Measurements from ENCODE around the gene TMEM266. TPM values are rescaled to one million over a fixed set of nuclear protein-coding genes. Genes with fewer than 3 reads are reported as not detected.

Gene TMEM266
- total RNA-seq, 1 donor from 2014 or later, result 1.4 TPM

- H3K9me3 ChIP-seq, result no peaks in the 10 kb centered on the region
- H3K27ac ChIP-seq, result no peak overlapping the region
- no peak for ATAC-seq
- no peak overlapping the region for H3K4me3 ChIP-seq
- intact Hi-C loops (cut with DNase I), result no loop called here
- no peaks in the 10 kb centered on the region for H3K4me1 ChIP-seq
- DNase-seq, result no peak
- H3K36me3 ChIP-seq, result no peaks in the 10 kb centered on the region
- H3K27me3 ChIP-seq (ENCODE audit: low read depth), result no peaks in the 10 kb centered on the region
- TF ChIP-seq CTCF (IDR thresholded peaks at IDR 0.05), result no peak
Observed at GRCh38 chr15:76184650-76185035, 124.9 kb downstream of the TMEM266 start.

- TF ChIP-seq CTCF (IDR thresholded peaks at IDR 0.05), result peak; percentile 38
- H3K4me3 ChIP-seq, result no peak overlapping the region
- ATAC-seq (peak; percentile 61 to 67), DNase-seq (no peak)
- H3K36me3 ChIP-seq, result no peaks in the 10 kb centered on the region
- no peaks in the 10 kb centered on the region for H3K27me3 ChIP-seq (ENCODE audit: low read depth)
- peaks cover 6% of the 10 kb centered on the region for H3K4me1 ChIP-seq
- intact Hi-C loops (cut with DNase I), result no loop called here
- H3K9me3 ChIP-seq, result no peaks in the 10 kb centered on the region
- H3K27ac ChIP-seq, result no peak overlapping the region
Observed at GRCh38 chr15:76185716-76186115, 125.9 kb downstream of the TMEM266 start.

- no peaks in the 10 kb centered on the region for H3K36me3 ChIP-seq
- intact Hi-C loops (cut with DNase I), result no loop called here
Observed at GRCh38 chr15:76187163-76187562, 127.4 kb downstream of the TMEM266 start.

GRCh38 chr15:76189106-76189505 lies 129.3 kb downstream of the TMEM266 start:
- no peak overlapping the region for H3K4me3 ChIP-seq
- TF ChIP-seq CTCF (IDR thresholded peaks at IDR 0.05), result no peak
- intact Hi-C loops (cut with DNase I), result no loop called here
- peaks cover 18% of the 10 kb centered on the region for H3K27me3 ChIP-seq (ENCODE audit: low read depth)
- no peaks in the 10 kb centered on the region for H3K36me3 ChIP-seq
- H3K9me3 ChIP-seq, result no peaks in the 10 kb centered on the region
- H3K4me1 ChIP-seq, result peaks cover 16% of the 10 kb centered on the region
- DNase-seq, result no peak
- H3K27ac ChIP-seq, result no peak overlapping the region
- no peak for ATAC-seq

More at GRCh38 chr15:76187163-76187562, 127.4 kb downstream of the TMEM266 start:
- Histone ChIP-seq H3K4me3 (no peak overlapping the region), H3K27me3 (ENCODE audit: low read depth) (peaks cover 11% of the 10 kb centered on the region), H3K27ac (no peak overlapping the region), H3K9me3 (no peaks in the 10 kb centered on the region), H3K4me1 (peaks cover 16% of the 10 kb centered on the region)
- DNase-seq (no peak), ATAC-seq (no peak)
- TF ChIP-seq CTCF (IDR thresholded peaks at IDR 0.05), result no peak

GRCh38 chr15:76190070-76190564 lies 130.3 kb downstream of the TMEM266 start:
- DNase-seq, result no peak
- Histone ChIP-seq H3K27ac (no peak overlapping the region), H3K9me3 (no peaks in the 10 kb centered on the region), H3K36me3 (no peaks in the 10 kb centered on the region), H3K4me1 (peaks cover 16% of the 10 kb centered on the region), H3K4me3 (no peak overlapping the region), H3K27me3 (ENCODE audit: low read depth) (peaks cover 18% of the 10 kb centered on the region)
- peak in 1 of 2 donors; percentile 15 for ATAC-seq
- intact Hi-C loops (cut with DNase I), result no loop called here
- no peak for TF ChIP-seq CTCF (IDR thresholded peaks at IDR 0.05)

Measured in lower lobe of right lung (tissue), 2 donors.